Osteoblast (primary cell): Measurements from ENCODE around the gene SPG7. TPM values are rescaled to one million over a fixed set of nuclear protein-coding genes. Genes with fewer than 3 reads are reported as not detected.

Experiments used
- DNase-seq: peaks from one replicate; pipeline ENCODE4 v3.0.0; 2011; ENCODE audit warnings: low spot score, mixed read lengths; ENCODE audit not compliant: insufficient read length; ENCODE audit errors: missing footprints
- H2AFZ ChIP-seq: 2 replicates; pipeline ENCODE4 v1.6.0; 2011; ENCODE audit warnings: mild to moderate bottlenecking, low read length
- H3K27ac ChIP-seq: 2 replicates; pipeline ENCODE4 v1.5.1; 2011; ENCODE audit warnings: mild to moderate bottlenecking, low read depth, low read length, moderate library complexity
- H3K27me3 ChIP-seq: 2 replicates; pipeline ENCODE4 v1.6.0; 2012; ENCODE audit warnings: mild to moderate bottlenecking, control low read depth, inconsistent platforms, low read length, moderate library complexity; ENCODE audit not compliant: insufficient read depth
- H3K36me3 ChIP-seq: 2 replicates; pipeline ENCODE4 v1.5.1; 2011; ENCODE audit warnings: mild to moderate bottlenecking, low read length, control low read depth, moderate library complexity; ENCODE audit not compliant: insufficient read depth
- H3K4me1 ChIP-seq: 2 replicates; pipeline ENCODE4 v1.5.1; 2011; ENCODE audit warnings: mild to moderate bottlenecking, low read length, control low read depth, moderate library complexity; ENCODE audit not compliant: insufficient read depth
- H3K4me2 ChIP-seq: 2 replicates; pipeline ENCODE4 v1.6.0; 2011; ENCODE audit warnings: mild to moderate bottlenecking, low read length; ENCODE audit not compliant: insufficient read depth
- H3K4me3 ChIP-seq: fragments of 200-600 bp; sonication (generic); 3 replicates; pipeline ENCODE4 v1.5.1; 2012; ENCODE audit warnings: mild to moderate bottlenecking, low read length, inconsistent platforms; ENCODE audit not compliant: insufficient read depth
- H3K79me2 ChIP-seq: 2 replicates; pipeline ENCODE4 v1.6.0; 2012; ENCODE audit warnings: mild to moderate bottlenecking, low read length, control low read depth, inconsistent platforms; ENCODE audit not compliant: insufficient read depth
- H3K9me3 ChIP-seq: 2 replicates; pipeline ENCODE4 v1.5.1; 2011; ENCODE audit warnings: low read depth, low read length, control low read depth
- H4K20me1 ChIP-seq: 2 replicates; pipeline ENCODE4 v1.6.0; 2012; ENCODE audit warnings: mild to moderate bottlenecking, low read length, control low read depth; ENCODE audit not compliant: insufficient read depth
- CTCF ChIP-seq: IDR thresholded peaks from 2 replicates; pipeline ENCODE4 v1.5.1; 2011; ENCODE audit warnings: mild to moderate bottlenecking, low read depth, low read length, moderate library complexity; ENCODE audit errors: extremely low read depth
- total RNA-seq: library from RNA; depleted of rRNA; stranded (reverse); fragments of >200 nt; gene quantifications from 2 replicates; pipeline ENCODE4 v1.2.3, GENCODE V29; 2012

Gene SPG7
- total RNA-seq, 1 donor, result 85.8 TPM

DNA sequence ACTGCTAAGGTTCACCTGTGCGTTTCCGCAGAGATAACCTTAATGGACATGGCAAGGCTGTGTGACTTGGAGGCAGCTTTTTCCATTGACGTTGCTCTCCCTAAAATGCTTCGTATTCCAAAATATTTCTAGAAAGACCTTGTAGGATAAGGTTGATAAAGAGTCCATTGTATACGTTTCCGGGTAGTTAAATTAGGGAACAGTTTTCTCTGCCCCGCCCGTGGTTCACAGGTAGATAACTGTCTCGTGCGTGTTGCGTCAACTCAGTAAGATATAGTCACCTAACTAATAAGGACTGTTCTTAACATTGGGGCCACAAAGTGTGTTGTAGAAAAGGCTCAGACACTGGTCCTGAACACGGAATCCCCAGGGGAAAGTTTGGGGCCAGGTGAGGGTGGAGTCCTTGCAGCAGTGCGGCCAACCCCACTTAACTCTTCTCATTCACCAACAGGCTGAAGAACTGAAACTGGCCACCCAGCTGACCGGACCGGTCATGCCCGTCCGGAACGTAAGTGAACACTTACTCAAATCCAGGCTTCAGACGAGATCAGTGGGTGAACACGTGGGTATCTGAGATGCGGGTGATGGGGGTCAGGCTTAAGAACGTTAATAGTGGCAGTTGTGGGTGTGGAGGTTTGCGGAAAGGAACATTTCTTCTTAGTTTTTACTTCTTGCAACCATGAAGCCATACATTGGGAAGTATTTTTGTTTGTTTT is 53.8 kb downstream of the SPG7 start:
- H4K20me1 ChIP-seq, result peaks cover 55% of the 10 kb centered on the region
- no peaks in the 10 kb centered on the region for H3K9me3 ChIP-seq
- TF ChIP-seq CTCF, result no peak
- DNase-seq, result no peak
- H2AFZ ChIP-seq, result no peak overlapping the region
- peak overlapping the region; percentile 96 for H3K4me2 ChIP-seq
- peaks cover 42% of the 10 kb centered on the region for H3K36me3 ChIP-seq
- H3K27ac ChIP-seq, result peak overlapping the region; percentile 98
- H3K79me2 ChIP-seq, result peaks cover 33% of the 10 kb centered on the region
- no peaks in the 10 kb centered on the region for H3K27me3 ChIP-seq
- H3K4me1 ChIP-seq, result peaks cover 53% of the 10 kb centered on the region
- peak overlapping the region; percentile 92 for H3K4me3 ChIP-seq

DNA sequence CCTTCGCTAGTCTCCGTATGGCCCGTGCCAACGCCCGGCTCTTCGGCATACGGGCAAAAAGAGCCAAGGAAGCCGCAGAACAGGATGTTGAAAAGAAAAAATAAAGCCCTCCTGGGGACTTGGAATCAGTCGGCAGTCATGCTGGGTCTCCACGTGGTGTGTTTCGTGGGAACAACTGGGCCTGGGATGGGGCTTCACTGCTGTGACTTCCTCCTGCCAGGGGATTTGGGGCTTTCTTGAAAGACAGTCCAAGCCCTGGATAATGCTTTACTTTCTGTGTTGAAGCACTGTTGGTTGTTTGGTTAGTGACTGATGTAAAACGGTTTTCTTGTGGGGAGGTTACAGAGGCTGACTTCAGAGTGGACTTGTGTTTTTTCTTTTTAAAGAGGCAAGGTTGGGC is 54.7 kb downstream of the SPG7 start:
- H3K27ac ChIP-seq, result peak overlapping the region; percentile 30
- peaks cover 33% of the 10 kb centered on the region for H3K79me2 ChIP-seq
- H3K9me3 ChIP-seq, result no peaks in the 10 kb centered on the region
- no peak for TF ChIP-seq CTCF
- H2AFZ ChIP-seq, result no peak overlapping the region
- H3K4me3 ChIP-seq, result peak overlapping the region; percentile 92
- no peak for DNase-seq
- peaks cover 53% of the 10 kb centered on the region for H3K4me1 ChIP-seq
- no peaks in the 10 kb centered on the region for H3K27me3 ChIP-seq
- H4K20me1 ChIP-seq, result peaks cover 55% of the 10 kb centered on the region
- peaks cover 41% of the 10 kb centered on the region for H3K36me3 ChIP-seq
- H3K4me2 ChIP-seq, result peak overlapping the region; percentile 96

- Histone ChIP-seq H2AFZ (no peak overlapping the region), H3K4me1 (peaks cover 51% of the 10 kb centered on the region), H3K4me2 (peak overlapping the region; percentile 96), H3K9me3 (no peaks in the 10 kb centered on the region), H3K4me3 (no peak overlapping the region), H3K36me3 (peaks cover 40% of the 10 kb centered on the region), H3K79me2 (peaks cover 33% of the 10 kb centered on the region), H3K27me3 (no peaks in the 10 kb centered on the region), H3K27ac (no peak overlapping the region), H4K20me1 (peaks cover 55% of the 10 kb centered on the region)
- no peak for DNase-seq
- no peak for TF ChIP-seq CTCF
Measured at GRCh38 chr16:89563639-89564392, 55.6 kb downstream of the SPG7 start.
